Mesenchymal stem cell (in vitro differentiated cells and primary cell): ENCODE data around the gene PKNOX1.
"Not testable (repeated sequence)": the region's sequence is repeated elsewhere in the genome, so short reads cannot be mapped to it uniquely, and the experiment has no call there.

Experiments used
- DNase-seq: peaks from one replicate; pipeline ENCODE4 v3.0.0-alpha.2; 2013
- H2AFZ ChIP-seq: one replicate; pipeline ENCODE4 v1.6.1; 2013; ENCODE audit warnings: low read depth, mild to moderate bottlenecking, control low read depth, inconsistent platforms, low read length, moderate library complexity
- H2AK5ac ChIP-seq: 2 replicates; pipeline ENCODE4 v1.6.1; 2013; ENCODE audit warnings: low read length, moderate library complexity, mild to moderate bottlenecking, inconsistent platforms; ENCODE audit not compliant: severe bottlenecking
- H2BK120ac ChIP-seq: one replicate; pipeline ENCODE4 v1.6.1; 2013; ENCODE audit warnings: low read depth, mild to moderate bottlenecking, inconsistent platforms, low read length, moderate library complexity
- H2BK12ac ChIP-seq, 2 experiments: one replicate each; pipeline ENCODE4 v1.6.1; 2013; ENCODE audit warnings: inconsistent platforms in 2 of 2, low read length in 2 of 2, mild to moderate bottlenecking in 2 of 2, moderate library complexity in 2 of 2, control low read depth in 1 of 2
- H2BK15ac ChIP-seq: one replicate; pipeline ENCODE4 v1.6.1; 2013; ENCODE audit warnings: mild to moderate bottlenecking, low read depth, inconsistent platforms; ENCODE audit not compliant: poor library complexity, severe bottlenecking
- H2BK5ac ChIP-seq: 2 replicates; pipeline ENCODE4 v1.6.1; 2013; ENCODE audit warnings: low read depth, mild to moderate bottlenecking, low read length, control low read depth, inconsistent platforms; ENCODE audit not compliant: poor library complexity, severe bottlenecking
- H3K14ac ChIP-seq, 2 experiments: one replicate each; pipeline ENCODE4 v1.6.1; 2013; ENCODE audit warnings: inconsistent platforms in 2 of 2, low read length in 2 of 2, control low read depth in 1 of 2, mild to moderate bottlenecking in 1 of 2, moderate library complexity in 1 of 2
- H3K18ac ChIP-seq, 2 experiments: one replicate each; pipeline ENCODE4 v1.6.1; 2013; ENCODE audit warnings: inconsistent platforms in 2 of 2, low read length in 2 of 2, control low read depth in 1 of 2, low read depth in 1 of 2, mild to moderate bottlenecking in 1 of 2
- H3K23ac ChIP-seq, 2 experiments: one replicate each; pipeline ENCODE4 v1.6.1; 2013; ENCODE audit warnings: inconsistent platforms in 2 of 2, low read length in 2 of 2, mild to moderate bottlenecking in 2 of 2, moderate library complexity in 2 of 2, control low read depth in 1 of 2
- H3K27ac ChIP-seq: 2 replicates; pipeline ENCODE4 v1.5.1; 2013; ENCODE audit warnings: mild to moderate bottlenecking, moderate library complexity, low read length, control low read depth, inconsistent platforms; ENCODE audit not compliant: poor library complexity, severe bottlenecking
- H3K27me3 ChIP-seq, 2 experiments: 2 replicates each; pipeline versions ENCODE4 v1.6.1 to v1.7.0; 2013; ENCODE audit warnings: low read length in 2 of 2, mild to moderate bottlenecking in 2 of 2, moderate library complexity in 2 of 2, control low read depth in 1 of 2, inconsistent platforms in 1 of 2; ENCODE audit not compliant: control insufficient read depth in 1 of 2, insufficient read depth in 1 of 2
- H3K36me3 ChIP-seq, 2 experiments: 2 replicates each; pipeline versions ENCODE4 v1.6.1 to v1.7.0; 2013; ENCODE audit warnings: low read length in 2 of 2, control low read depth in 1 of 2, inconsistent platforms in 1 of 2, low read depth in 1 of 2, mild to moderate bottlenecking in 1 of 2; ENCODE audit not compliant: insufficient read depth in 2 of 2, control insufficient read depth in 1 of 2
- H3K4ac ChIP-seq, 2 experiments: one replicate each; pipeline ENCODE4 v1.6.1; 2013; ENCODE audit warnings: inconsistent platforms in 2 of 2, low read length in 2 of 2, mild to moderate bottlenecking in 2 of 2, moderate library complexity in 2 of 2, control low read depth in 1 of 2, low read depth in 1 of 2
- H3K4me1 ChIP-seq: 2 replicates; pipeline ENCODE4 v1.6.1; 2013; ENCODE audit warnings: low read depth, low read length, control low read depth; ENCODE audit not compliant: control insufficient read depth, insufficient read depth
- H3K4me2 ChIP-seq: 2 replicates; pipeline ENCODE4 v1.6.1; 2013; ENCODE audit warnings: low read length, mild to moderate bottlenecking, inconsistent platforms; ENCODE audit not compliant: poor library complexity, severe bottlenecking
- H3K4me3 ChIP-seq, 2 experiments: 2 replicates each; pipeline versions ENCODE4 v1.5.1 to v1.7.0; 2013; ENCODE audit warnings: low read length in 2 of 2, mild to moderate bottlenecking in 2 of 2, control low read depth in 1 of 2, low read depth in 1 of 2; ENCODE audit not compliant: insufficient read depth in 1 of 2
- H3K79me1 ChIP-seq: replicated peaks from 2 replicates; pipeline ENCODE4 v1.6.1; 2013; ENCODE audit warnings: mild to moderate bottlenecking, control low read depth, low read length, inconsistent platforms; ENCODE audit not compliant: poor library complexity, severe bottlenecking
- H3K9ac ChIP-seq: 2 replicates; pipeline ENCODE4 v1.7.0; 2013; ENCODE audit warnings: mild to moderate bottlenecking, low read length, moderate library complexity
- H3K9me3 ChIP-seq: 2 replicates; pipeline ENCODE4 v1.7.0; 2013; ENCODE audit warnings: mild to moderate bottlenecking, low read length; ENCODE audit not compliant: control insufficient read depth
- H4K8ac ChIP-seq: one replicate; pipeline ENCODE4 v1.6.1; 2013; ENCODE audit warnings: inconsistent platforms, mild to moderate bottlenecking, low read length, moderate library complexity
- H4K91ac ChIP-seq: one replicate; pipeline ENCODE4 v1.6.1; 2013; ENCODE audit warnings: mild to moderate bottlenecking, low read length, inconsistent platforms
- WGBS: methylation state at CpG from one replicate; pipeline ENCODE4 v1.1.7; 2013; ENCODE audit warnings: mixed read lengths; 5-methylcytosine and 5-hydroxymethylcytosine counted together

PKNOX1 gene

GRCh38 chr21:43064265-43064917 is 90.0 kb downstream of the PKNOX1 start:
- not testable (repeated sequence) for H3K36me3 ChIP-seq, H3K14ac ChIP-seq, H2BK120ac ChIP-seq, H2AFZ ChIP-seq, H3K4me2 ChIP-seq, H2BK12ac ChIP-seq, H4K91ac ChIP-seq, H4K8ac ChIP-seq, DNase-seq, H3K27me3 ChIP-seq, H2BK5ac ChIP-seq, H3K27ac ChIP-seq, H3K23ac ChIP-seq, H2AK5ac ChIP-seq, H2BK15ac ChIP-seq, H3K4ac ChIP-seq, H3K79me1 ChIP-seq, H3K4me1 ChIP-seq, H3K9me3 ChIP-seq, H3K18ac ChIP-seq, H3K9ac ChIP-seq, H3K4me3 ChIP-seq
- no CpG with 5 or more reads among the region's 22 CpGs for WGBS

- not testable (repeated sequence) for H2BK12ac ChIP-seq, H3K4me3 ChIP-seq, H3K27me3 ChIP-seq, H3K27ac ChIP-seq, H2AK5ac ChIP-seq, H3K23ac ChIP-seq, H3K36me3 ChIP-seq, H3K79me1 ChIP-seq, H2AFZ ChIP-seq, H3K14ac ChIP-seq, H2BK5ac ChIP-seq, H4K91ac ChIP-seq, H4K8ac ChIP-seq, H3K4ac ChIP-seq, DNase-seq, H3K9me3 ChIP-seq, H2BK15ac ChIP-seq, H3K9ac ChIP-seq, H3K4me1 ChIP-seq, H3K4me2 ChIP-seq, H3K18ac ChIP-seq, H2BK120ac ChIP-seq
- WGBS: no CpG with 5 or more reads among the region's 30 CpGs
These were observed 91.6 kb downstream of the PKNOX1 start for GRCh38 chr21:43065991-43066390.

- not testable (repeated sequence) for H3K27me3 ChIP-seq, H4K8ac ChIP-seq, H2BK12ac ChIP-seq, H3K4me1 ChIP-seq, H2BK120ac ChIP-seq, H3K23ac ChIP-seq, H3K4me3 ChIP-seq, H2BK15ac ChIP-seq, DNase-seq, H4K91ac ChIP-seq, H3K36me3 ChIP-seq, H2AK5ac ChIP-seq, H3K79me1 ChIP-seq, H3K9ac ChIP-seq, H3K18ac ChIP-seq, H3K9me3 ChIP-seq, H3K14ac ChIP-seq, H2BK5ac ChIP-seq, H3K4me2 ChIP-seq, H3K4ac ChIP-seq, H2AFZ ChIP-seq, H3K27ac ChIP-seq
- no CpG with 5 or more reads among the region's 12 CpGs for WGBS
These were observed 92.3 kb downstream of the PKNOX1 start for GRCh38 chr21:43066690-43067089.

GRCh38 chr21:43068065-43068464 is 93.7 kb downstream of the PKNOX1 start:
- not testable (repeated sequence) for H2BK120ac ChIP-seq, H3K27me3 ChIP-seq, H3K9me3 ChIP-seq, H2AK5ac ChIP-seq, H2BK12ac ChIP-seq, H2BK5ac ChIP-seq, H3K14ac ChIP-seq, H4K8ac ChIP-seq, H3K4me2 ChIP-seq, H3K36me3 ChIP-seq, H3K4ac ChIP-seq, DNase-seq, H2BK15ac ChIP-seq, H3K9ac ChIP-seq, H4K91ac ChIP-seq, H3K23ac ChIP-seq, H3K4me3 ChIP-seq, H3K4me1 ChIP-seq, H3K18ac ChIP-seq, H2AFZ ChIP-seq, H3K79me1 ChIP-seq, H3K27ac ChIP-seq
- WGBS: no CpG with 5 or more reads among the region's 12 CpGs
